Urinary bladder (tissue), 2 donors: Measurements from ENCODE around the gene OR1B1. TPM values are rescaled to one million over a fixed set of nuclear protein-coding genes. Genes with fewer than 3 reads are reported as not detected.

ENCODE experiments used
- polyA plus RNA-seq: library from polyadenylated mRNA; stranded (reverse); fragments of 200-250 nt; gene quantifications from one replicate; pipeline ENCODE4 v1.2.3, GENCODE V29; 2013
- total RNA-seq: library from RNA; depleted of rRNA; stranded (reverse); fragments of >200 nt; gene quantifications from one replicate; pipeline ENCODE4 v1.2.3, GENCODE V29; 2014
- donor health status: healthy.

Gene OR1B1
- total and polyA plus RNA-seq, 2 donors = not detected

Other genes starting within 250 kb of the OR1B1 start
- not detected for gene OR1J1, start 179.7 kb downstream of the OR1B1 start, total RNA-seq
- gene OR1J1, start 179.7 kb downstream of the OR1B1 start, polyA plus RNA-seq = not detected
- gene OR1J2, start 146.8 kb downstream of the OR1B1 start, total RNA-seq = not detected
- gene OR1J2, start 146.8 kb downstream of the OR1B1 start, polyA plus RNA-seq = not detected
- not detected for gene OR1J4, start 138.5 kb downstream of the OR1B1 start, total RNA-seq
- not detected for gene OR1J4, start 138.5 kb downstream of the OR1B1 start, polyA plus RNA-seq
- not detected for gene OR1N1, start 130.3 kb downstream of the OR1B1 start, total RNA-seq
- gene OR1N1, start 130.3 kb downstream of the OR1B1 start, polyA plus RNA-seq = not detected
- not detected for gene OR1N2, start 104.5 kb downstream of the OR1B1 start, total RNA-seq
- not detected for gene OR1N2, start 104.5 kb downstream of the OR1B1 start, polyA plus RNA-seq
- 0.16 TPM for gene OR1L8, start 74.2 kb downstream of the OR1B1 start, total RNA-seq
- 0.18 TPM for gene OR1L8, start 74.2 kb downstream of the OR1B1 start, polyA plus RNA-seq
- not detected for gene OR1Q1, start 42.9 kb downstream of the OR1B1 start, total RNA-seq
- not detected for gene OR1Q1, start 42.9 kb downstream of the OR1B1 start, polyA plus RNA-seq
- gene OR1L1, start 4.1 kb upstream of the OR1B1 start, total RNA-seq = not detected
- not detected for gene OR1L1, start 4.1 kb upstream of the OR1B1 start, polyA plus RNA-seq
- not detected for gene OR1L3, start 17.5 kb upstream of the OR1B1 start, total RNA-seq
- gene OR1L3, start 17.5 kb upstream of the OR1B1 start, polyA plus RNA-seq = not detected
- gene OR1L4, start 66.4 kb upstream of the OR1B1 start, total RNA-seq = not detected
- not detected for gene OR1L4, start 66.4 kb upstream of the OR1B1 start, polyA plus RNA-seq
- not detected for gene OR1L6, start 84.7 kb upstream of the OR1B1 start, total RNA-seq
- not detected for gene OR1L6, start 84.7 kb upstream of the OR1B1 start, polyA plus RNA-seq
- not detected for gene OR5C1, start 131.3 kb upstream of the OR1B1 start, total RNA-seq
- gene OR5C1, start 131.3 kb upstream of the OR1B1 start, polyA plus RNA-seq = not detected
- gene OR1K1, start 142.5 kb upstream of the OR1B1 start, total RNA-seq = not detected
- not detected for gene OR1K1, start 142.5 kb upstream of the OR1B1 start, polyA plus RNA-seq
- gene PDCL, start 171.0 kb upstream of the OR1B1 start, total RNA-seq = 42.7 TPM
- gene PDCL, start 171.0 kb upstream of the OR1B1 start, polyA plus RNA-seq = 14.2 TPM
- 65.6 TPM for gene RC3H2, start 247.7 kb upstream of the OR1B1 start, total RNA-seq
- gene RC3H2, start 247.7 kb upstream of the OR1B1 start, polyA plus RNA-seq = 14.5 TPM